ENCODE measurements around the gene TNFAIP8. TPM values are rescaled to one million over a fixed set of nuclear protein-coding genes. Genes with fewer than 3 reads are reported as not detected.
A peak's percentile ranks its signal among the peaks of the same experiment; 100 is the strongest.
"Not testable (repeated sequence)": the region's sequence is repeated elsewhere in the genome, so short reads cannot be mapped to it uniquely, and the experiment has no call there.

The TNFAIP8 gene
- total RNA-seq, 4 donors from 2014 or later, result 2.0 to 42.7 (median 15.5) TPM

DNA sequence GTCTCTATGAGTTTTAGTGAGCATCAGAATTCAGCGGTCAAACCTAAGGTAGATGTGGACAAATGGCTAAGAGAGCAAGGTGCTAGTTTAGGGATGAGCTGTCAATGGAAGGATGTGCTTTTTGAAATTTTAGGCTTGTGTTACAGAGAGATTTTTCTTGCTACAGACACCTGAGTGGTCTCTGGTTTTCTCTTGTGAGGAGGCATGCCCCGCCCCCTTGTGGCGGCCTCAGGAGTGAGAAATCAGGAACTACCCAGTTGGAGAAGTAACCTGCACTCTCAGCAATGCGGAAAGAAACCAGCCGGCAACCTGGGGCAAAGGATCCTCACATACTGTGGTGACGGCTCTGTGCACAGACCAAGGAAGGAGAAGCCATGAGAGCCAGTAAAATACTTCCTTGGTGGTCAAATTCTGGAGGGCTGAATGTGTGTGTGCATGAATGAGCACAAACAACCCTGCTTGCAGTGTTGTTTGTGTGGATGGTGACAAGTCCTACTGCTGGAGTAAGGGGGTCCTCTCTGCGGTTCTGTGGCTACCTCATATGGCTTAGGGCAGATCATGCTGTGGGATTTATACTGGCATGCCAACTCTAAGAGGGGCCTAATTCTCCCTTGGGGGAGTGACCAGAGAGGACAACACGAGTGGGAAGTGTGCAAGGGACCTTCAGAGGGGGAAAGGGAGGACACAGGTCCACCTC, 79.8 kb downstream of the TNFAIP8 start:
- TF ChIP-seq, protein P1, sequence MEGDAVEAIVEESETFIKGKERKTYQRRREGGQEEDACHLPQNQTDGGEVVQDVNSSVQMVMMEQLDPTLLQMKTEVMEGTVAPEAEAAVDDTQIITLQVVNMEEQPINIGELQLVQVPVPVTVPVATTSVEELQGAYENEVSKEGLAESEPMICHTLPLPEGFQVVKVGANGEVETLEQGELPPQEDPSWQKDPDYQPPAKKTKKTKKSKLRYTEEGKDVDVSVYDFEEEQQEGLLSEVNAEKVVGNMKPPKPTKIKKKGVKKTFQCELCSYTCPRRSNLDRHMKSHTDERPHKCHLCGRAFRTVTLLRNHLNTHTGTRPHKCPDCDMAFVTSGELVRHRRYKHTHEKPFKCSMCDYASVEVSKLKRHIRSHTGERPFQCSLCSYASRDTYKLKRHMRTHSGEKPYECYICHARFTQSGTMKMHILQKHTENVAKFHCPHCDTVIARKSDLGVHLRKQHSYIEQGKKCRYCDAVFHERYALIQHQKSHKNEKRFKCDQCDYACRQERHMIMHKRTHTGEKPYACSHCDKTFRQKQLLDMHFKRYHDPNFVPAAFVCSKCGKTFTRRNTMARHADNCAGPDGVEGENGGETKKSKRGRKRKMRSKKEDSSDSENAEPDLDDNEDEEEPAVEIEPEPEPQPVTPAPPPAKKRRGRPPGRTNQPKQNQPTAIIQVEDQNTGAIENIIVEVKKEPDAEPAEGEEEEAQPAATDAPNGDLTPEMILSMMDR (IDR thresholded peaks at IDR 0.05), result no peak
- no peak for TF ChIP-seq POLR2A (IDR thresholded peaks at IDR 0.05)
- peak in 1 of 2 donors; percentile 18 for DNase-seq
- H3K9me3 ChIP-seq, result no peaks in the 10 kb centered on the region
- intact Hi-C loops (cut with DNase I; ENCODE audit: low total_unique reads), result no loop called here
- no peak overlapping the region for H3K27ac ChIP-seq
- H3K4me1 ChIP-seq, result no peaks in the 10 kb centered on the region
- H3K27me3 ChIP-seq, result no peaks in the 10 kb centered on the region
- no peaks in the 10 kb centered on the region for H3K36me3 ChIP-seq
- no peak overlapping the region for H3K4me3 ChIP-seq

DNA sequence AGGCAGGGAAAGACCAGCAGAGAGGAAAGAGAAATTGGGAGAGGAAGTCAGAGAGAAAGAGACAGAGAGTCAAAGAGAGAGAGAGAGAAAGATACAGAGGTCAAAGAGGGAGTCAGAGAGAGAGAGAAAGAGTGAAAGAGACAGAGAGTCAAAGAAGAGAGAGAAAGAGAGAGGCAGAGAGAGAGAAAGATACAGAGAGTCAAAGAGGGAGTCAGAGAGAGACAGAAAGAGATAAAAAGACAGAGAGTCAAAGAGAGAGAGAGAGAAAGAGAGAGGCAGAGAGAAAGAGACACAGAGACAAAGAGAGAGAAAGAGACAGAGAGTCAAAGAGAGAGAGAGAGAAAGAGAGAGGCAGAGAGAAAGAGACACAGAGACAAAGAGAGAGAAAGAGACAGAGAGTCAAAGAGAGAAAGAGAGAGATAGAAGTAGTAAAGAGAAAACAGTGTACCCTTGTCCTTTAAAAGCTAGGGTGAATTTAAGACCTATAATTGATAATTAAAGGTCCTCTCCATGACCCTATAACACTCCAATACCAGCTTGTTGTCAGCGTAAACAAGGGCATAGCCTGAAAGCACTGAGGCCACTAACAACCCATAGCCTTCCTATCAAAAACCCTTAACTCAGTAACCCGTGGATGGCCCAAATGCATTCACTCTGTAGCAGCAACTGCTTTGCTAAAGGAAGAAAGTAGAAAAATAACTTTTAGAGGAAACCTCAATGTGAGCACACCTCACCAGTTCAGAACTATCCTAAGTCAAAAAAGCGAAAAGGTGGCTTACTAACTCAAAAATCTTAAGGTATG, 82.2 kb downstream of the TNFAIP8 start:
- H3K4me1 ChIP-seq; H3K36me3 ChIP-seq; DNase-seq; H3K27ac ChIP-seq; H3K9me3 ChIP-seq; H3K27me3 ChIP-seq; H3K4me3 ChIP-seq; intact Hi-C loops (cut with DNase I; ENCODE audit: low total_unique reads): not testable (repeated sequence)

- H3K27ac ChIP-seq; H3K4me1 ChIP-seq; H3K9me3 ChIP-seq; DNase-seq; H3K4me3 ChIP-seq; H3K36me3 ChIP-seq; H3K27me3 ChIP-seq; intact Hi-C loops (cut with DNase I; ENCODE audit: low total_unique reads): not testable (repeated sequence)
These were observed 82.7 kb downstream of the TNFAIP8 start for GRCh38 chr5:119438587-119438917.

DNA sequence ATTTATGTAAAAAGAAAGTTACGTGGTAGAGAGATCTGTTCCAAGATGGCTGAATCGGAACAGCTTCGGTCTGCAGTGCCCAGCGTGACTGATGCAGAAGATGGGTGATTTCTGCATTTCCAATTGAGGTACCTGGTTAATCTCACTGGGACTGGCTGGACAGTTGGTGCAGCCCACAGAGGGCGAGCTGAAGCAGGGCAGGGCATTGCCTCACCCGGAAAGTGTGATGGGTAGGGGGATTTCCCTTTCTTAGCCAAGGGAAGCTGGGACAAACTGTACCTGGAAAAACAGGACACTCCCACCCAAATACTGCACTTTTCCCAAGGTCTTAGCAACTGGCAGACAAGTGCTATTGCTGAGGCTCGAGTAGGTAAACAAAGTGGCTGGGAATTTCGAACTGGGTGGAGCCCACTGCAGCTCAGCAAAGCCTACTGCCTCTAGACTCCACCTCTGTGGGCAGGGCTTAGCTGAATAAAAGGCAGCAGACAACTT, 83.4 kb downstream of the TNFAIP8 start:
- Histone ChIP-seq H3K4me1 (no peaks in the 10 kb centered on the region), H3K4me3 (no peak overlapping the region), H3K27me3 (no peaks in the 10 kb centered on the region), H3K27ac (no peak overlapping the region), H3K9me3 (no peaks in the 10 kb centered on the region), H3K36me3 (no peaks in the 10 kb centered on the region)
- no peak for DNase-seq
- TF ChIP-seq, protein P1 (IDR thresholded peaks at IDR 0.05), result no peak
- TF ChIP-seq POLR2A (IDR thresholded peaks at IDR 0.05), result no peak
- intact Hi-C loops (cut with DNase I; ENCODE audit: low total_unique reads), result no loop called here

DNA sequence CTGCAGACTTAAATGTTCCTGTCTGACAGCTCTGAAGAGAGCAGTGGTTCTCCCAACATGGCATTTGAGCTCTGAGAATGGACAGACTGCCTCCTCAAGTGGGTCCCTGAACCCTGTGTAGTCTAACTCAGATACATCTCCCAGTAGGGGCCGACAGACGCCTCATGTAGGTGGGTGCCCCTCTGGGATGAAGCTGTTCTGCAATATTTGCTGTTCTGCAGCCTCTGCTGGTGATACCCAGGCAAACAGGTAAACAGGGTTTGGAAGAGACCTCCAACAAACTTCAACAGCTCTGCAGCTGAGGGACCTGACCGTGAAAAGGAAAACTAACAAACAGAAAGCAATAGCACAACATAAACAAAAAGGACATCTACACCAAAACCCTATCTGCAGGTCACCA, 83.8 kb downstream of the TNFAIP8 start:
- intact Hi-C loops (cut with DNase I; ENCODE audit: low total_unique reads), result not testable (repeated sequence)

DNA sequence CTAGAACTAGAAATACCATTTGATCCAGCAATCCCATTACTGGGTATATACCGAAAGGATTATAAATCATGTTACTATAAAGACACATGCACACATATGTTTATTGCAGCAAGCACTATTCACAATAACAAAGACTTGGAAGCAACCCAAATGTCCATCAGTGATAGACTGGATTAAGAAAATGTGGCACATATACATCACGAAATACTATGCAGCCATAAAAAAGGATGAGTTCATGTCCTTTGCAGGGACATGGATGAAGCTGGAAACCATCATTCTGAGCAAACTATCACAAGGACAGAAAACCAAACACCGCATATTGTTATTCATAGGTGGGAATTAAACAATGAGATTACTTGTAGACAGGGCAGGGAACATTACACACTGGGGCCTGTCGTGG, 88.8 kb downstream of the TNFAIP8 start:
- H3K9me3 ChIP-seq; H3K4me1 ChIP-seq; H3K27ac ChIP-seq; H3K36me3 ChIP-seq; H3K4me3 ChIP-seq; H3K27me3 ChIP-seq; DNase-seq; intact Hi-C loops (cut with DNase I; ENCODE audit: low total_unique reads): not testable (repeated sequence)

More for the DNA sequence above, 83.8 kb downstream of the TNFAIP8 start:
- DNase-seq, H3K27ac ChIP-seq, H3K36me3 ChIP-seq, H3K4me1 ChIP-seq, H3K9me3 ChIP-seq, H3K4me3 ChIP-seq, H3K27me3 ChIP-seq: not testable (repeated sequence)

DNA sequence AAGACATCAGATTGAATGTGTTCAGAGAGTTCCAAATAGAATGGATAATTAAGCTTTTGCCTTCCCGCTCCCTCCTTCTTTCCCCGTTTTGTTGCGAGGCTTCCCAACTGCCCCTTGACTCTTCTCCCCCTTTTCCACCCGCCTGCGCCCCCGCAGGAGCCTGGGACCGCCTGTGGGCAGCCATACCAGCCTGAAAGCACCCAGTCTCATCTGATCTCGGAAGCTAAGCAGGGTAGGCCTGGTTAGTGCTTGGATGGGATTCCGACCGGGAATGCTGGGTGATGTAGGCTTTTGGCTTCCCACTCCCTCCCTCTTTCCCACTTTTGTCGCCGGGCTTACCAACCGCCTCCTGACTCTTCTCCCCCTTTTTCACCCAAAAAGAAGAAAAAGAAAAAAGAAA, 89.7 kb downstream of the TNFAIP8 start:
- no peak for TF ChIP-seq POLR2A (IDR thresholded peaks at IDR 0.05)
- TF ChIP-seq, protein P1 (IDR thresholded peaks at IDR 0.05), result no peak
- DNase-seq, result no peak
- Histone ChIP-seq H3K27ac (no peak overlapping the region), H3K4me1 (no peaks in the 10 kb centered on the region), H3K9me3 (no peaks in the 10 kb centered on the region), H3K36me3 (no peaks in the 10 kb centered on the region), H3K27me3 (no peaks in the 10 kb centered on the region), H3K4me3 (no peak overlapping the region)
- intact Hi-C loops (cut with DNase I; ENCODE audit: low total_unique reads), result no loop called here

Data from uterus (tissue), 4 donors.